ENCODE data around the gene KLHL3. TPM values are rescaled to one million over a fixed set of nuclear protein-coding genes. Genes with fewer than 3 reads are reported as not detected.

Gene KLHL3
- total RNA-seq, 1 donor from 2014 or later = 6.7 TPM

- DNase-seq = no peak
- Histone ChIP-seq H3K27me3 (ENCODE audit: low read depth) (no peaks in the 10 kb centered on the region), H3K4me1 (peaks cover 16% of the 10 kb centered on the region), H3K9me3 (no peaks in the 10 kb centered on the region), H3K27ac (peak overlapping the region; percentile 43), H3K36me3 (no peaks in the 10 kb centered on the region), H3K4me3 (no peak overlapping the region)
- no peak for TF ChIP-seq CTCF (IDR thresholded peaks at IDR 0.05)
- ATAC-seq = no peak
- intact Hi-C loops (cut with DNase I) = no loop called here
Measured at GRCh38 chr5:137666901-137667300, 69.0 kb downstream of the KLHL3 start.

- Histone ChIP-seq H3K4me3 (no peak overlapping the region), H3K4me1 (peaks cover 16% of the 10 kb centered on the region), H3K27me3 (ENCODE audit: low read depth) (no peaks in the 10 kb centered on the region), H3K36me3 (no peaks in the 10 kb centered on the region), H3K9me3 (no peaks in the 10 kb centered on the region), H3K27ac (peak overlapping the region; percentile 43)
- TF ChIP-seq CTCF (IDR thresholded peaks at IDR 0.05) = no peak
- DNase-seq (no peak), ATAC-seq (peak in 1 of 2 donors; percentile 37)
- intact Hi-C loops (cut with DNase I) = no loop called here
Measured at GRCh38 chr5:137666461-137666850, 69.4 kb downstream of the KLHL3 start.

- Histone ChIP-seq H3K27ac (no peak overlapping the region), H3K27me3 (ENCODE audit: low read depth) (no peaks in the 10 kb centered on the region), H3K9me3 (no peaks in the 10 kb centered on the region), H3K4me1 (peaks cover 16% of the 10 kb centered on the region), H3K36me3 (no peaks in the 10 kb centered on the region), H3K4me3 (no peak overlapping the region)
- intact Hi-C loops (cut with DNase I) = no loop called here
- peak; percentile 58 to 76 for ATAC-seq
- TF ChIP-seq CTCF (IDR thresholded peaks at IDR 0.05) = no peak
- no peak for DNase-seq
Measured at GRCh38 chr5:137665678-137666460, 70.0 kb downstream of the KLHL3 start.

- H3K27ac ChIP-seq = no peak overlapping the region
- H3K4me1 ChIP-seq = peaks cover 1% of the 10 kb centered on the region
- no peaks in the 10 kb centered on the region for H3K9me3 ChIP-seq
- H3K27me3 ChIP-seq (ENCODE audit: low read depth) = no peaks in the 10 kb centered on the region
- H3K4me3 ChIP-seq = no peak overlapping the region
- intact Hi-C loops (cut with DNase I) = no loop called here
- TF ChIP-seq CTCF (IDR thresholded peaks at IDR 0.05) = peak; percentile 81
- no peaks in the 10 kb centered on the region for H3K36me3 ChIP-seq
- DNase-seq (peak; percentile 58), ATAC-seq (peak; percentile 84 to 90)
Measured at GRCh38 chr5:137660349-137660817, 75.5 kb downstream of the KLHL3 start.

GRCh38 chr5:137659209-137659608 is 76.7 kb downstream of the KLHL3 start:
- H3K4me1 ChIP-seq = no peaks in the 10 kb centered on the region
- DNase-seq (no peak), ATAC-seq (no peak)
- TF ChIP-seq CTCF (IDR thresholded peaks at IDR 0.05) = no peak
- intact Hi-C loops (cut with DNase I) = loop anchor here (10.0 kb wide), 1 partner anchor 86 kb away; no protein-coding TSS in a partner anchor
- H3K4me3 ChIP-seq = no peak overlapping the region
- H3K27me3 ChIP-seq (ENCODE audit: low read depth) = no peaks in the 10 kb centered on the region
- no peaks in the 10 kb centered on the region for H3K36me3 ChIP-seq
- H3K27ac ChIP-seq = no peak overlapping the region
- H3K9me3 ChIP-seq = no peaks in the 10 kb centered on the region
